ENCODE results near the gene VIT. TPM values are rescaled to one million over a fixed set of nuclear protein-coding genes. Genes with fewer than 3 reads are reported as not detected.

The VIT gene
- polyA plus RNA-seq, 4 donors: 0.10 to 0.14 TPM; not detected in 2

- DNase-seq (ENCODE audit: low read depth in 4 of 4, low spot score in 2 of 4): no peak
Observed at GRCh38 chr2:36839976-36840617, 143.6 kb downstream of the VIT start.

GRCh38 chr2:36843838-36844237 is 147.3 kb downstream of the VIT start:
- no peak for DNase-seq (ENCODE audit: low read depth in 4 of 4, low spot score in 2 of 4)

GRCh38 chr2:36849265-36849664 is 152.8 kb downstream of the VIT start:
- no peak for DNase-seq (ENCODE audit: low read depth in 4 of 4, low spot score in 2 of 4)

DNA sequence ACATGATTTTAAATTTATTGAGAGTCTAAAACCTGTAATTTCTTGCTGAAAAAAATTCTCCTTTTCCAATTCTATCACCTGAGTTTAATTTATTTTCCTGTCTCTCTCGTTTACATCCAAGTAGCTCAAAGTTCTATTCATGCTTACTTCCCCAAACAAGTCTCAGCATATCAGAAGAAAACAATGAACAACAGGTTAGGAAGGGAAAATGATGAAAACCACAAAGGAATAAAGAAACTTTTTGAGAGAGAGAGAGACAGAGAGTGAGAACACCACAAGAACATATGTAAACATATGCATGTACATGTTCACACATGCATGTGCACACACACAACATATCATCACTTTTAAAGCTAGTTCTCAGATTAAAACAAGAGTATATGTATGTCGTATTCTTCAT is 157.7 kb downstream of the VIT start:
- no peak for DNase-seq (ENCODE audit: low read depth in 4 of 4, low spot score in 2 of 4)

- no peak for DNase-seq (ENCODE audit: low read depth in 4 of 4, low spot score in 2 of 4)
Observed at GRCh38 chr2:36855429-36855828, 158.9 kb downstream of the VIT start.

GRCh38 chr2:36857713-36858112 is 161.2 kb downstream of the VIT start:
- no peak for DNase-seq (ENCODE audit: low read depth in 4 of 4, low spot score in 2 of 4)

DNA sequence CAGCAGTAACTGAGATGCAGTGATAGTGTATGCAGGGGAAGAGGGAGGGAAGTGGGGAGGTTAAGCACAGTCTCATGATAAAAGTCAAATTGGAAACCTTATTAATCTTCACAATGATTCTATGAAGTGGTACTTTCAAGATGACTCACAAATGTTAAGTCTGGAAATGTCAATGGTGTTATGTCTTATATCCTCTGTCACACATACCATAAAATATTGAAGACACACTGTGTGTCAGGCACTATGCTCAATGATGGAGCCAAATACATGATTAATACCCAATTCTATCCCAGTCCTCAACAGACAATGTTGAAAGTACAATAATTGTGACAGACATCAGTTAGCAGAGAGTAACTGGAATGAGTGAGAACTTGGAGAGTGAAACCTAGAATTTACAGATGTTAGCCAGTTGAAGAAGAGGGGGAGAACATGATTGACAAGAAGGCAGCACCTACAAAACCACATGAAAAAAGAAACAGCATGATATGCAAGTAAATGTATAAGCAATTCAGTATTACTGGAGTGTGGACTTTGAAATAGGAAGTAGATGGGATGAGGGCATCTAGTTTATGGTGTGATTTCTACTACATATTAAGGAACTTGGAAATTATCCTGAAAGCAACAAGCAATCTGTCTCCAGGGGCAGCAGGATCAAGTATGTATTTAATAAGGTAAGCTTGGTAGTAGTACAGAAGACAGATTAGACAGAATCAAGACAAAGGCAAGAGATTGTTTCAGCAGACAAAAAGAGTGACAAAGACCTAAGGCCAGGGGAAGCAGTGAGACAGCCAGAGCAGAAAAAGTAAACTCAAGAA is 162.3 kb downstream of the VIT start:
- no peak for DNase-seq (ENCODE audit: low read depth in 4 of 4, low spot score in 2 of 4)

GRCh38 chr2:36859366-36859792 is 162.9 kb downstream of the VIT start:
- no peak for DNase-seq (ENCODE audit: low read depth in 4 of 4, low spot score in 2 of 4)

DNA sequence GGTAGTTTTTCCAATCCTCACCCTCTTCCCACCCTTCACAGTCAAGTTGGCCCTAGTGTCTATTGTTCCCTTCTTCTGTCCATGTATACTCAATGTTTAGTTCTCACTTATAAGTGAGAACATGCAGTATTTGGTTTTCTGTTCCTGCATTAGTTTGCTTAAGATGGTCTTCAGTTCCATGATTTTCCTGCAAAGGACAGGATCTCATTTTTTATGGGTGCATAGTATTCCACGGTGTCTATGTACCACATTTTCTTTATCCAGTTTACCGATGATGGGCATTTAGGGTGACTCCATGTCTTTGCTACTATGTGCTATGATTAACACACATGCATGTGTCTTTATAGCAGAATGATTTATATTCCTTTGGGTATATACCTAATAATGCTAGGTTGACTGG is 165.4 kb downstream of the VIT start:
- no peak for DNase-seq (ENCODE audit: low read depth in 4 of 4, low spot score in 2 of 4)

Other genes with a start within 250 kb of the VIT start
- gene FEZ2, start 98.5 kb upstream of the VIT start, polyA plus RNA-seq (ENCODE audit: insufficient read length in 4 of 4): 10 to 100 TPM; 75.2 to 87.9 (median 79.4) TPM